Measurements from ENCODE around the gene MSLN.

MSLN gene

GRCh38 chr16:724188-725040 is 36.1 kb upstream of the MSLN start:
- Histone ChIP-seq H3K9ac (ENCODE audit: low read length) (no peak overlapping the region), H3K79me2 (ENCODE audit: insufficient read depth, low read length) (no peaks in the 10 kb centered on the region), H4K20me1 (ENCODE audit: insufficient read depth, low read length) (no peaks in the 10 kb centered on the region), H3K9me3 (ENCODE audit: low read length) (no peaks in the 10 kb centered on the region), H3K4me1 (ENCODE audit: insufficient read depth, low read length, severe bottlenecking) (peaks cover 44% of the 10 kb centered on the region), H3K27ac (ENCODE audit: low read depth, low read length, poor library complexity, severe bottlenecking) (no peak overlapping the region), H3K4me3 (ENCODE audit: low read depth, low read length, poor library complexity, severe bottlenecking) (no peak overlapping the region), H3F3A (ENCODE audit: insufficient read depth, low read length) (peaks cover 4% of the 10 kb centered on the region; the same call in 1 of the 2 replicates), H3K27me3 (ENCODE audit: insufficient read depth, low read length) (no peaks in the 10 kb centered on the region), H3K36me3 (ENCODE audit: insufficient read depth, low read length) (peaks cover 8% of the 10 kb centered on the region), H2AFZ (ENCODE audit: low read length) (no peak overlapping the region), H3K4me2 (ENCODE audit: low read length) (no peak overlapping the region), H3K9me2 (ENCODE audit: low read depth, low read length) (no peaks in the 10 kb centered on the region)
- no peak for TF ChIP-seq CTCF (IDR thresholded peaks at IDR 0.05; ENCODE audit: low read length)
- TF ChIP-seq EZH2 (IDR thresholded peaks at IDR 0.05; ENCODE audit: borderline replicate concordance, low read length): no peak

- H3K27me3 ChIP-seq (ENCODE audit: insufficient read depth, low read length): no peaks in the 10 kb centered on the region
- H3K27ac ChIP-seq (ENCODE audit: low read depth, low read length, poor library complexity, severe bottlenecking): no peak overlapping the region
- no peak overlapping the region for H3K9ac ChIP-seq (ENCODE audit: low read length)
- H3K79me2 ChIP-seq (ENCODE audit: insufficient read depth, low read length): no peaks in the 10 kb centered on the region
- H3K36me3 ChIP-seq (ENCODE audit: insufficient read depth, low read length): peaks cover 10% of the 10 kb centered on the region
- H2AFZ ChIP-seq (ENCODE audit: low read length): no peak overlapping the region
- TF ChIP-seq CTCF (IDR thresholded peaks at IDR 0.05; ENCODE audit: low read length) (no peak), EZH2 (IDR thresholded peaks at IDR 0.05; ENCODE audit: borderline replicate concordance, low read length) (no peak)
- no peak overlapping the region for H3K4me2 ChIP-seq (ENCODE audit: low read length)
- no peaks in the 10 kb centered on the region for H4K20me1 ChIP-seq (ENCODE audit: insufficient read depth, low read length)
- H3K9me2 ChIP-seq (ENCODE audit: low read depth, low read length): no peaks in the 10 kb centered on the region
- H3F3A ChIP-seq (ENCODE audit: insufficient read depth, low read length): peaks cover 4% of the 10 kb centered on the region; the same call in 1 of the 2 replicates
- H3K9me3 ChIP-seq (ENCODE audit: low read length): no peaks in the 10 kb centered on the region
- H3K4me3 ChIP-seq (ENCODE audit: low read depth, low read length, poor library complexity, severe bottlenecking): no peak overlapping the region
- H3K4me1 ChIP-seq (ENCODE audit: insufficient read depth, low read length, severe bottlenecking): peaks cover 43% of the 10 kb centered on the region
Measured at GRCh38 chr16:725041-725376, 35.5 kb upstream of the MSLN start.

GRCh38 chr16:725463-726187 is 34.9 kb upstream of the MSLN start:
- Histone ChIP-seq H3K79me2 (ENCODE audit: insufficient read depth, low read length) (no peaks in the 10 kb centered on the region), H2AFZ (ENCODE audit: low read length) (no peak overlapping the region), H3K36me3 (ENCODE audit: insufficient read depth, low read length) (peaks cover 16% of the 10 kb centered on the region), H3K27me3 (ENCODE audit: insufficient read depth, low read length) (no peaks in the 10 kb centered on the region), H3F3A (ENCODE audit: insufficient read depth, low read length) (peaks cover 4% of the 10 kb centered on the region; the same call in 1 of the 2 replicates), H3K4me2 (ENCODE audit: low read length) (peak overlapping the region; percentile 61; the same call in 1 of the 2 replicates), H3K4me3 (ENCODE audit: low read depth, low read length, poor library complexity, severe bottlenecking) (no peak overlapping the region), H3K9ac (ENCODE audit: low read length) (no peak overlapping the region; the same call in 1 of the 2 replicates), H3K9me2 (ENCODE audit: low read depth, low read length) (no peaks in the 10 kb centered on the region), H3K9me3 (ENCODE audit: low read length) (no peaks in the 10 kb centered on the region), H4K20me1 (ENCODE audit: insufficient read depth, low read length) (no peaks in the 10 kb centered on the region), H3K27ac (ENCODE audit: low read depth, low read length, poor library complexity, severe bottlenecking) (no peak overlapping the region), H3K4me1 (ENCODE audit: insufficient read depth, low read length, severe bottlenecking) (peaks cover 38% of the 10 kb centered on the region)
- no peak for TF ChIP-seq EZH2 (IDR thresholded peaks at IDR 0.05; ENCODE audit: borderline replicate concordance, low read length)
- TF ChIP-seq CTCF (IDR thresholded peaks at IDR 0.05; ENCODE audit: low read length): no peak

Measured in OCI-LY1 (cell line).